Activated CD4-positive, alpha-beta T cell treated with anti-CD3 and anti-CD28 coated beads for 24 hours (primary cell): ENCODE measurements around the gene FPGS.

Experiments used
- DNase-seq, 2 donors: peaks; one replicate each; pipeline ENCODE4 v3.0.0-alpha.2; 2020; ENCODE audit warnings: low read depth in 2 of 2

The FPGS gene

DNA sequence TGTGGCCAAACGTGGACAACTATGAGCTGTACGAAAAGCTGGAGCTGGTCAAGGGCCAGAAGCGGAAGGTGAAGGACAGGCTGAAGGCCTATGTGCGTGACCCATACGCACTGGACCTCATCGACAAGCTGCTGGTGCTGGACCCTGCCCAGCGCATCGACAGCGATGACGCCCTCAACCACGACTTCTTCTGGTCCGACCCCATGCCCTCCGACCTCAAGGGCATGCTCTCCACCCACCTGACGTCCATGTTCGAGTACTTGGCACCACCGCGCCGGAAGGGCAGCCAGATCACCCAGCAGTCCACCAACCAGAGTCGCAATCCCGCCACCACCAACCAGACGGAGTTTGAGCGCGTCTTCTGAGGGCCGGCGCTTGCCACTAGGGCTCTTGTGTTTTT is 13.5 kb upstream of the FPGS start:
- DNase-seq, result no peak

DNA sequence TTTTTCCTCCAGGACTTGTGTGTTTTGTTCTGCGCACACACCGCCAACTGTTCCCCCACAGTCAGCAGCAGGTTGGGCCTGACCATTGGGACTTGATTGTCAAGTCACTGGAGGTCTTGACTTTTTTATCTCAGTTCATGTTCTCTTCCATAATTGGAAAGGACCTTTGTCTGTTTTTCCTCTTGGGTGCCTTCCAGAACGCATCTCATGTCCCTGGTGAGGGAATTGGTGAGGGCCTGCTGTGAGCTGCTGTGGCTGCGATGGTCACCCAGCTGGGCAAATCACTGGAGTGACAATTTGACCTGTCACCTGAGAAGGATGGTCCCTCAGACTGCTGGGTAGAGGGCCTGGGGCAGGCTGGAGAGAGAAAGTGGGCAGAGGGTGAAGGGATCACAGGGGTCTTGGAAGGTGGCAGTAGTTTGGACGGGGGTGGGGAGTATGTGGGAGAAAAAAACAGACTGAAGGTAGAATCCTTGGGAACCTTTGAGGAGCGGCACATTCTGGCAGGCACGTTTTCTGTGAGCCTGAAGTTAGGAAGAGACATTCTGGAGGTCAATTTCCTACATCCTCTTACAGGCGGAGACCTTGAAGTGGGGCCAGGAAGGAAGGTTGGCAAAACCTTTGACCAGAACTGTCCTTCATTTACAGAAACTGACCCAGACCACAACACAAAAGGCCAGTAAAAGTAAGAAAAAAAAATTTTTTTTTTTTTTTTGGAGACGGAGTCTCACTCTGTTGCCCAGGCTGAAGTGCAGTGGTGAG is 12.4 kb upstream of the FPGS start:
- DNase-seq, result no peak

DNA sequence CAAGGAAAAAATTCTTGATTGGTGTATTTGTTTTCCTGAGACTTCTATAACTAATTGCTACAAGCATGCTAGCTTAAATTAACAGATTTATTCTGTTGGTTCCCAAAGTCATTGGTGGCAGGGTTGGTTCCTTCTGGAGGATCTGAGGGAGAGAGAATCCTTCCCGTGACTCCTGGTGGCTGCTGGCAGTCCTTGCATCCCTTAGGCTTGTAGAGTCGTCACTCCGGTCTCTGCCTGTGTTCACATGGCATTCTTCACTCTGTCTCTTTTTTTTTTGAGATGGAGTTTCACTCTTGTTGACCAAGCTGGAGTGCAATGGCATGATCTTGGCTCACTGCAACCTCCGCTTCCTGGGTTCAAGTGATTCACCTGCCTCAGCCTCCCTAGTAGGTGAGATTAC is 11.6 kb upstream of the FPGS start:
- no peak for DNase-seq

DNA sequence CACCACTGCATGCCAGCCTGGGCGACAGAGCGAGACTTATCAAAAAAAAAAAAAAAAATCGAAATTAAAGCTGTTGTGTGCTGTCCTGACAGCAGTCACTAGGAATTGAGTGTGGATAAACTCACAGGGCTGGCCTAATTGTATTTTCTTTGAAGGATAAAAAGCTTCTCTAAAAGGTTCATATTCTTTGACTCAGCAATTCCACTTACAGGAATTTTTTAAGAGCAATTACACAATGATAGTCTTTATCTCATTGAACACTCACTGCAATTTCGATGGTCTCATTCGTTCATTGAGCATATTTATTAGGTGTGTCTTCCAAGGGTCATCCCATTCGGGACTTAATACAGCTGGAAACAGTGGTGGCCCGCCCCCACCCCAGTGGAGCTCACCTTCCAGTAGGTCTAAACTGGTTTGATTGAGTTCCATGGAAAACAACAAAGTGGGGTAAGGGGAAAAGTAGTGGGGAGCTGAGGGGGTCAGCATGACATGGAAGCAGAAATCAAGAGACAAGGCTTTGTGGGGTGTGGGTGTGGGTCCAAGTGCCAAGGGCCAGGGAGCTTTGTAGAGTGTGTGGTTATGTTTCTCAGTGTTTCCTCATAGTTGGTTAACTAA is 10.2 kb upstream of the FPGS start:
- DNase-seq, result no peak

DNA sequence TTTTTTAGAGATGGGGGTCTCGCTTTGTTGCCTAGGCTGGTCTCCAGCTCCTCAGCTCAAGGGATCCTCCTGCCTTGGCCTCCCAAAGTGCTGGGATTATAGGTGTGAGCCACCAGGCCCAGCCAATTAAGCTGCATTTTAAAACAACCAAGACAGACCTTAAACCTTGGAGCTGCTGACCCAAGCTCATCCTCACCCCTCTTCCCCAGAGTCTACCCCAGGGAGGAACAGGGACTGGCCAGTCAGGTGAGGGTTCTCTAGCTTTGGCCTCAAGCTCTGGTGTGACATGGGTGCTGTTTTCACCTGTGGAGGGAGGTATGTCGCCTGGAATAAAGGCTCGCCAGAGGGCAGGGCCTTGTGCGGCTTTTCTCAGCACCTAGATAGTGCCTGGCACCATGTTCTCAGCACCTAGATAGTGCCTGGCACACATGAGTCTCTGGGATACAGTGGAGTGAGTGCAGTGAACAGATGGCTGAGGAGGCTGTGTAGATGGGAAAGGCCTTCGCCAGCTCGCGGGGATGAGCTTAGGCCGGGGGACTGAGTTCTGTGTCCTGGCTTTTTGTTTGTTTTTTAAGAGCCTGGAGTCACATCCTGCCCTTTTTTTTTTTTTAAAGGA is 9.5 kb upstream of the FPGS start:
- no peak for DNase-seq

DNA sequence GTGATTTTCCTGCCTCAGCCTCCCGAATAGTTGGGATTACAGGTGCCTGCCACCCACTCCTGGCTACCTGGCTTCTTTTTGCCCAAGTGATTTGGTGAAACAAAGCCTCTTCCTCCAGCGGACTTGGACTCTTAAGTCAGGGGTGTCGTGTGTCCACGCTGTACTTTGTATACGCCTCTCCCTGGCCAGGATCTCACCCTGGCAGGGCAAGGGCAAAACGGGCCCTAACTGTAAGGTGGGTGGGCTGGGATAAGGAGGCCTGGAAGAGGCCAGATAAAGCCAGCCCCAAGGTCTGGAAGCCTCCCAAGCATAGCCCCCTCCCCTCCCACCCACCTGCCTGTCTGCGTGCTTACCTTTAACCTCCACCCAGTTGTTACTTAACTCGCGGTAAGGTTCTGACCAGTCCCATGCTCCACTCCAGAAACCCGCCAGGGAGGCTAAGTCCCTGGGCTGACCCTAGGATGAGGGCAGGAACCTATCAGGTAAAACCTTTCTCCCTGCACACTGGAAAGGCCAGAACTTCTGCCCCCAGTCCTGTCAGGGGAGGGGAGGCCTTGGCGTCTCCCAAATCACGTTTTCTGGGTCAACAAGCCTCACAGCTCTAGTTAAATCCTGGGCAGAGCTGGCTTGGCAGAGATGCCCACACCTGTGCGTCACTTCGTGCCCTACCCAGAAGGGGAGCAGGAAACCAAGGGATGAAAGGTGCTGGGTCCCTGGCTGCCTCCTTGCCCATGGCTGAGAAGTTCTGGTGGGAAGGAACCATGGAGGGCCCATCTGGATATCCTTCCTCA is 8.5 kb upstream of the FPGS start:
- DNase-seq, result no peak

DNA sequence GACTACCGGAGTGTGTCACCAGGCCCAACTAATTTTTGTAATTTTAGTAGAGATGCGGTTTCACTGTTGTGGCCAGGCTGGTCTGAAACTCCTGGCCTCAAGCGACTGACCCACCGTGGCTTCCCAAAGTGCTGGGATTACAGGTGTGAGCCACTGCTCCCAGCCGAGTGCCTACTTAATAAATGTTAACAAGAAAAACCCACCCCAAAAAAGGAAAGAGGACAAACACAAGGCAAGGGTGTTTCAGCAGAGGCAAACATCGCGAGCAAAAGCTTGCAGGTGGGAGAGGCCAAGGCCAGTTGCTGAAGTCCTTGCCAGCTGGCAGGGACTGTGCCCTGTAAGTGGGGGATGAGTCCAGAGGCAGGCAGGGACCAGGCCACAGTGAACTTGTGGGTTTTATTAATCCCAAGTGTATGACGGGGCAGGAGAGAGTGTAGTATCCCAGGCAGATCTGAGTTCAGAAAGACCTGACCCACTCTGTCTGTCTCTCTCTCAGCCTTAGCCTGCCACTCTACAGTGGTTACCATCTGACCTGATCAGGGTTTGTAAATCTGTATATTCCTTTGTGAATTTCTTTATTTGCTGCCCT is 6.4 kb upstream of the FPGS start:
- DNase-seq, result no peak

DNA sequence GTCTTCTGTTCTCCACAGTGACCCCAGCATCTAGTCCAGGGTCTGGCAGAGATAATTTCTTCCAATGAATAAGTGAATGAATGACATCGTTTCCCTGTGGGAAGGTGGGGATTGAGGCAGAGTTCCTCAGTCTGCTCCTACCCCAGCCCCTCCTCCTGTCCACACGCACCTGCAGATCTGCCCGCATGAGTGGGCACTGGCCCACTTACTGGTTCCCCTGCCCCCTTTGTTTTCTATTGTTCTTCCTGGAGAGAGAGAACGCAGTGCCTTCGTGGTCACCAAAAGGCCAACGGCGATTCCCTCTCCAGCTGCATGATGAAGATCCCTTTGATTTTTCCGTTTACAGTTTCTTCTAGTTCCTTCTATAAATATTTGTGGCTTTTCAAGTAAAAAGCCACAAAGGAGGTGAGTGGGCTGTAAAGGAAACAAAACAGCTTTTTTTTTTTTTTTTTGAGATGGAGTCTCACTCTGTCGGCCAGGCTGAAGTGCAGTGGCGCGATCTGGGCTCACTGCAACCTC is 5.8 kb upstream of the FPGS start:
- no peak for DNase-seq

DNA sequence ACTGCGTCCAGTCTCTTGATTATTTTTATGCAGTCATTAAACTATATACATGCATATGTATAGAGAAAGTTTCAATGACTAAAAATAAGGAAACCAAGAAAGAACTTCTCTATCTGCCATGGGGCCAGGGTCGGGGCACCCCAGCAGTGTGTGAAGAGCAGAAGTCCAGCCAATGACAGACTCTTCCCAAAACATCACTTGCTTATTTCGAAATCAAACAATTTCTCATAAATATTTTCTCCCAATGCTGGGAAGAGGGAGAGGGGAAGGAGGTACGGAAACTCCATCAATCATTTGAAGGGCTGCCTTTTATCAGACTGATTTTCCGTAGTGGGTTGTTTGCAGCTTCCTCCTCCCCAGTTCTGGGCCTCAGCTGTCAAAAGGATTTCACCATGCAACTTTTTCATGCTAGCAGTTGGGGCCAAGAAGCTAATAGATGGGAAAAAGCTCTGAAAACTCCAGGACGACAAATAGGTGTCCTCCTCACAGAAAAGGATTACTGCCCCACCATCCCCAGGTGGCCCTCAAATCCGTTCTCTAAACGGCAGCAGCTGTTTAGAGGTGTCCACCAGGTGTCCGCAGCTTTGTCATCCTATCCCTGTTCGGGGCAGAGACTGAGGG is 617 bp upstream of the FPGS start:
- no peak for DNase-seq

DNA sequence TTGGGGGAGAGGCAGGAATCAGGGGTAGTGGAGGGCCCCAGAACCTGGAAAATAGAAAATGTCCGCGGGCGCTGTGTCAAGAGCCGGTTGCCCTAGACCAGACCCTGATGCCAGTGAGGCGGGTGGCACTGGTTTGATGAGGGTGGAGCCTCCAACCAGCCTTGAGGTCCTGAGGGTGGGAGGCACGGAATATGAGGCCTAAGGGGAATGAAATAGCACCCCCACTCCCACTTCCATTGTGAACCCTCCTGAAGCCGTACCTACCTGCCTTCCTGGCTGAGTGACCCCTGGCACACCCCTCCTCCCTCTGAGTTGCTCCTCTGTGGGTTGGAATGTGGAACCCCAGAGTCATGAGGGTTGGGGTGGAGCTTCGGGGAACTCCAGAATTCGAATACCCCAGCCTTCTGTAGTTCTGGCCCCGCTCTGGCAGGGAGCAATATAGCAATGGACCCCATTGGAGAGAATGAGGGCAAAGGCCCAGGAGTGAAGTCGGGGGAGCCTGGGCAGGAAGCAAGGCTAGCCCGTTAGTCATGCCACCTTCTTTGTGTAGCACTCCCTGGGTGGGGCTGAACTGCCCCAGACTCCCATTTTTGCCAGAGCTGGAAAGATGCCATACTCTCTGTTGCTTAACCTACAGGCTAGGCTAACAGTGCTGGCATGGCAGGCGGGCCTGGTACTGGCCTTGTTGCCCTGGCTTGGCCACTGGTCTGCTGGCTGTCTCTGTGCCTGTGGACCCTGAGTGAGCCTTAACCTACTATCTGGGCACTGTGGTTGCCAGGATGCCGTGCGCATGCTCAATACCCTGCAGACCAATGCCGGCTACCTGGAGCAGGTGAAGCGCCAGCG is 1.0 kb downstream of the FPGS start:
- DNase-seq, result no peak

DNA sequence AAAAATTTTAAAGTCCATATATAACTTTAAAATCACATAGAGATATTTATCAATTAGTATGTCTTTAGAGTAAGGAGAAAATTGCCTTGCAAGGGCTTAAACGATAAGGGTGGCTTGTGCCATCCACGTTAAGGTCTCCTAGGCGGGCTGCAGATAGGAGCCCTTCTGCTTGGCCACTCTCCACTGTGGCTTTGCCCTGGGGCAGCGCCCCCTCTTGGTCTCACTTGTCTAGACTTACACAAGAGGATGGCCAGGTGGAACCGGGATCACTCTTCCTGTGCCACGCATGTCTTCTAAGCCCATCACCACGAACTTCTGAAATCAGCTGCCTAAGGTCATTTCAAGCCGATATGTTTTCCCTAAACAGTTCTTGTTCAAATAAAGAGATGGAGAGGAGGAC is 2.9 kb downstream of the FPGS start:
- no peak for DNase-seq

DNA sequence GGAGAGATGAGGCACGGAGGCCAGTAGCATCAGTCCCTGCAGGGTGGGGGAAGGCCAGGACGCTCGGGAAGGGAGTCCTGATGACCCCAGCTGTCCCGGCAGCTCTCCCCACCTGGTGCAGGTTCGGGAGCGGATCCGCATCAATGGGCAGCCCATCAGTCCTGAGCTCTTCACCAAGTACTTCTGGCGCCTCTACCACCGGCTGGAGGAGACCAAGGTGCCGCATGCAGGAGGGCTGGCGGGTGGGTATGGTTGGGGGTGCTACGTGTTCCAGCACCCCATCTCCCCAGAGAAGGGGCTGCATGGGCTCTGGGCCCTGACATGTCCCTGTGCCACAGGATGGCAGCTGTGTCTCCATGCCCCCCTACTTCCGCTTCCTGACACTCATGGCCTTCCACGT is 4.2 kb downstream of the FPGS start:
- DNase-seq, result no peak

DNA sequence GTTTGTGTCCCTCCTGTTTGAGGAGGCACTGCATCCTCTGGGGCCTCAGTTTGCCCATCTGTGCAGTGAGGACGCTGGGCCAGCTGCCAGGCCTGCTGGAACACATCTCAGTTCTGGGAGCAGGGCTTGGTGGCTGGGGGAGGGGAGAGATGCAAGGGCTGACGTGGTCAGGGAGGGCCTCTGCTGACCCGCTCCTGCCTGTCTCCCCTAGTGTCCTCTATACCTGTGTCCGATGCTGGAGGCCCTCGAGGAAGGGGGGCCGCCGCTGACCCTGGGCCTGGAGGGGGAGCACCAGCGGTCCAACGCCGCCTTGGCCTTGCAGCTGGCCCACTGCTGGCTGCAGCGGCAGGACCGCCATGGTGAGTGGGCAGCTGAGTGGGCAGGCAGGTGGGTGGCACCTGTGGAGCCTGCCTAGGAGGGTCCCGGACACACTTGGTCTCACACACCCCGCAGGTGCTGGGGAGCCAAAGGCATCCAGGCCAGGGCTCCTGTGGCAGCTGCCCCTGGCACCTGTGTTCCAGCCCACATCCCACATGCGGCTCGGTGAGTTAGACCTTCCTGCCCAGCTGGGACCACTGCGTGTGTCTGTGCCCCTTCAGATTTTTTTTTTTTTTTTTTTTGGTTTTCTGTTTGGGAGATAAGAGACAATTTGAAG is 5.8 kb downstream of the FPGS start:
- DNase-seq, result no peak

DNA sequence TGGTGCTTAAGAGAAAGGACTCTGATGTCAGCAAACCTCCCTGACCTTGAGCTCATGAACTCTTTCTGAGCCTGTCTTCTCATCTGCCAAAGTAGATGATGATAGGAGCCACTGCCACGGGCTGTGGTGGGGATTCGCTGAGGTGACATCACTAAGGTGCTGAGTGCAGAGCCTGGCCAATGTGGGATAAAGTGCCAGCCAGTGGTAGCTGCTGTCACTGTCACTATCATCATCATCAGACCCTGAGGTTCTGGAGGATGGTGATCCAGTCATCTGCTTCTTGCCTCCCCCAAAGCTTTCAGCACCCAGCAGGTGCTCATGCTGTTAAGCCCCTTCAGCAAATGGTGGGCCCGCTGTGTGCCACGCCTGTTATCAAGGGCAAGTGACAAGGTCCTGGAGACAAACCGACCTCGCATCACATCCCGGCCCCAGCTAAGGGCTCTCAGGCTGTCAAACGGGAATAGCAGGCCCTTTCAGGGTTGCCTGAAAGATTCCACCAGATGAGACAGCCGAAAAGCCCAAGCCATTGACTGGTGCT is 6.4 kb downstream of the FPGS start:
- DNase-seq, result no peak

DNA sequence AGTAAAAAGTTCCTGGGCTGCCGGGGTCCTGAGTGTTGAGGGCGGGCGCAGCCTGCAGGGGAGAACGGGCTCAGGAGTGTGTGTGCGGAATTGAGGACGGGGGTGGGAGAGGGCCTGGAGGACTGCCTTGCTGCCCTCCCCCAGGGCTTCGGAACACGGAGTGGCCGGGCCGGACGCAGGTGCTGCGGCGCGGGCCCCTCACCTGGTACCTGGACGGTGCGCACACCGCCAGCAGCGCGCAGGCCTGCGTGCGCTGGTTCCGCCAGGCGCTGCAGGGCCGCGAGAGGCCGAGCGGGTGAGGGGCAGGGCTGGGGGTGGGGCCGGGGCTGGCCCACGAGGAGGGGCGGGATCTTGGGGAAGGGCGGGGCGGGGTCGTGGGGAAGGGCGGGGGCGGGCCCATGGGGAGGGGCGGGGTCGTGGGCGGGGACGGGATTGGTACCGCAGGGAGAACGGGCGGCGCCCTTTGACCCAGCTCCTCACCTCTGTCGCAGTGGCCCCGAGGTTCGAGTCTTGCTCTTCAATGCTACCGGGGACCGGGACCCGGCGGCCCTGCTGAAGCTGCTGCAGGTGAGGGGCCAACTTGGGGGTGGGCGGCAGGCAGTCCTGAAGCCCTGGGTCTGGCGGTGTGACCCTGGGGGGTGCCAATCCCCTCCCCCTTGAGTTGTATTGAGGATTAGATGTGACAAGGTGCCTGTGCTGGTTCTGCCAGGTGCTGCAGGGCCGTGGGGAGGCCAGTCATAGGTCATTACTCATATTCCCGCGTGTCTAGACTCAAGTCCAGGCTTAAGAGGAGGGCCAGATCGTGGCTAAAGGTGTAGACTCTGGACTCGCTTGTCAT is 7.1 kb downstream of the FPGS start:
- no peak for DNase-seq

DNA sequence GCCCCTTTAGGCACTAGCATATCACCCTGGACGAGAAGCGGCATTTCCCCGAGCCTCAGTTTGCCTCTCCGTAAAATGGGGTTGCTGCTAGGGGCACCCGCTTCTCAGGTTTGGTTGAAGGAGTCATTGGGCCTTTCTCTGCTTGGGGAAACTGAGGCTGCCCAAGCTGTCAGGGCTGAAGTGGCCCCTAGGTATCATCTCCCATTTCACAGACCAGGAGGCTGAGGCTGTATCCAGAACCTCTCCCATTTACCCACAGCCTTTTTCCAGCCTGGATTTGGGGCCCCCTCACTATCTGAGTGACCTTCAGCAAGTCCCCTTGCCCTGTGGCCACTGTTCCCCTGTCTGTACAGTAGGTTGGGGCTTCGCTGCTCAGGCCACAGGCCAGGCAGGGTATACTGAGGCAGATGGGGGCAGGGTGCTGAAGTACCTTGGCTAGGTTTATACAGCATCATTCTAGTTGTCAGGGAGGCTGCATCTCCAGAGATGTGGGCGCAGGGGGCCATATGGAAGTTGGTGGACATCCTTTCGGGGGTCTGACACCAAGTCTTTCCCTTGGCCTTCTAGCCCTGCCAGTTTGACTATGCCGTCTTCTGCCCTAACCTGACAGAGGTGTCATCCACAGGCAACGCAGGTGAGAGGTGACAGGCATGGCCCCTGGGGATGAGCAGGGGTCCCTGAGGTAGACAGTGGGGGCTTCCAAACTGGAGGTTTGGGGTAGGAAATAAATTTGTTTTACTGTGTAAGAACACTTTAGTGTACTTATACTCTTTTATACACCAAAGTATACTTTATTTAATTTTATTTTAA is 7.9 kb downstream of the FPGS start:
- DNase-seq, result no peak

DNA sequence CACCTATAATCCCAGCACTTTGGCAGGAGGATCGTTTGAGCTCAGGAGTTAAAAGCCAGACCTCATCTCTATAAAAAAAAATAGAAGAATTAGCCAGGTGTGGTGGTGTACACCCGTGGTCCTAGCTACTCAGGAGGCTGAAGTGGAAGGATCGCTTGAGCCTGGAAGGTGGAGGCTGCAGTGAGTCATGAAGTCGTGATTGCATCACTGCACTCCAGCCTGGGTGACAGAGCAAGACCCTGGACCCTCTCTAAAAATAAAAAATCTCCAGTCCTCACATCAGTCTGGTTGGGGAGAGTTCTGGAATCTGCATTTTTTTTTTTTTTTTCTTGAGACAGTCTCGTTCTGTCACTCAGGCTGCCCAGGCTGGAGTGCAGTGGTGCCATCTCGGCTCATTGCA is 9.3 kb downstream of the FPGS start:
- no peak for DNase-seq
